Endothelial cell of umbilical vein (primary cell): Measurements from ENCODE around the gene IGF2BP2. TPM values are rescaled to one million over a fixed set of nuclear protein-coding genes. Genes with fewer than 3 reads are reported as not detected.

Experiments
- BruUV-seq: library from RNA; stranded (reverse); fragments of 400-500 nt; replicated peaks from 2 replicates; lab custom pipeline; 2021; lab: Mats Ljungman, UMichigan
- CTCF ChIA-PET: fragments of 300-600, 350-600 bp; sonication (Branson Sonifier 250); formaldehyde crosslinking; loops from one replicate; lab custom pipeline; 2021; ENCODE audit warnings: antibody characterized with exemption, inconsistent platforms; lab: Charles Lee
- POLR2A ChIA-PET: fragments of 300-600, 350-600 bp; sonication (Branson Sonifier 250); formaldehyde crosslinking; loops from one replicate; lab custom pipeline; 2021; ENCODE audit warnings: antibody characterized with exemption, inconsistent platforms; lab: Charles Lee
- DNase-seq: peaks from one replicate; pipeline ENCODE4 v3.0.0-alpha.2; 2011; ENCODE audit warnings: low read depth, low spot score
- FAIRE-seq: peaks from 2 replicates; lab custom pipeline; 2011; peaks lifted over from hg19 to GRCh38; lab: Jason Lieb, UNC
- H2AFZ ChIP-seq: 2 replicates; pipeline ENCODE4 v1.6.0; 2012; ENCODE audit warnings: low read depth, low read length, control low read depth, inconsistent platforms
- H3K27ac ChIP-seq: 2 replicates; pipeline ENCODE4 v1.5.1; 2011; ENCODE audit warnings: low read depth, mild to moderate bottlenecking, control low read depth, low read length, moderate library complexity; ENCODE audit not compliant: insufficient read depth
- H3K27me3 ChIP-seq, 2 experiments: 2 replicates each; pipeline versions ENCODE4 v1.6.0 to v1.6.1; 2011; ENCODE audit warnings: low read length in 2 of 2, mixed read lengths in 1 of 2; ENCODE audit not compliant: control insufficient read depth in 2 of 2, insufficient read depth in 2 of 2
- H3K36me3 ChIP-seq, 2 experiments: 2 replicates in 1 of 2; 3 replicates in 1 of 2; pipeline ENCODE4 v1.5.1; 2011; ENCODE audit warnings: low read length in 2 of 2, mild to moderate bottlenecking in 1 of 2, moderate library complexity in 1 of 2; ENCODE audit not compliant: control insufficient read depth in 2 of 2, insufficient read depth in 2 of 2; ENCODE audit errors: extremely low read depth in 1 of 2
- H3K4me1 ChIP-seq: 3 replicates; pipeline ENCODE4 v1.5.1; 2011; ENCODE audit warnings: mild to moderate bottlenecking, low read length; ENCODE audit not compliant: control insufficient read depth, insufficient read depth; ENCODE audit errors: extremely low read depth
- H3K4me2 ChIP-seq: 2 replicates; pipeline ENCODE4 v1.6.1; 2011; ENCODE audit warnings: low read length, control low read depth, mixed read lengths; ENCODE audit not compliant: insufficient read depth
- H3K4me3 ChIP-seq, 3 experiments: fragments of 200-600 bp in 1 of 3; sonication (generic), shearing (Covaris generic) in 1 of 3; replicated peaks in 1 of 3; 2 replicates each; pipeline ENCODE4 v1.5.1; 2011 to 2016; ENCODE audit warnings: control low read depth in 3 of 3, low read length in 3 of 3, mild to moderate bottlenecking in 2 of 3, inconsistent platforms in 1 of 3, low read depth in 1 of 3, moderate library complexity in 1 of 3; ENCODE audit not compliant: insufficient read depth in 1 of 3
- H3K79me2 ChIP-seq: 2 replicates; pipeline ENCODE4 v1.6.0; 2012; ENCODE audit warnings: low read length, inconsistent platforms; ENCODE audit not compliant: control insufficient read depth, insufficient read depth
- H3K9ac ChIP-seq: replicated peaks from 2 replicates; pipeline ENCODE3; 2011; ENCODE audit warnings: low read length, control low read depth; ENCODE audit not compliant: insufficient read depth; ENCODE audit errors: extremely low read depth
- H3K9me1 ChIP-seq: replicated peaks from 3 replicates; pipeline ENCODE4 v1.6.0; 2011; ENCODE audit warnings: mild to moderate bottlenecking, low read length; ENCODE audit not compliant: control insufficient read depth, insufficient read depth; ENCODE audit errors: extremely low read depth
- H3K9me3 ChIP-seq: replicated peaks from 2 replicates; pipeline ENCODE4 v1.5.1; 2012; ENCODE audit warnings: low read length, inconsistent platforms; ENCODE audit not compliant: control insufficient read depth, insufficient read depth
- H4K20me1 ChIP-seq: replicated peaks from 2 replicates; pipeline ENCODE3; 2011; ENCODE audit warnings: mild to moderate bottlenecking, low read length; ENCODE audit not compliant: control insufficient read depth, insufficient read depth; ENCODE audit errors: extremely low read depth
- CTCF ChIP-seq, 2 donors: IDR thresholded peaks; 1 replicate in 1 of 2; 2 replicates in 1 of 2; pipeline ENCODE4 v1.5.1; 2011; ENCODE audit warnings: low read length in 2 of 2, mild to moderate bottlenecking in 2 of 2, moderate library complexity in 2 of 2, control low read depth in 1 of 2, inconsistent platforms in 1 of 2, low read depth in 1 of 2; ENCODE audit not compliant: insufficient read depth in 1 of 2; ENCODE audit errors: extremely low read depth in 1 of 2
- FOS ChIP-seq: IDR thresholded peaks from 2 replicates; pipeline ENCODE4 v1.6.1; 2011; ENCODE audit warnings: mild to moderate bottlenecking, low read length, moderate library complexity, borderline replicate concordance; ENCODE audit not compliant: insufficient read depth
- GATA2 ChIP-seq: IDR thresholded peaks from 2 replicates; pipeline ENCODE4 v1.7.0; 2011; ENCODE audit warnings: low read depth, mild to moderate bottlenecking, moderate library complexity, mixed read lengths, low read length; ENCODE audit not compliant: insufficient read length, insufficient read depth
- JUN ChIP-seq: IDR thresholded peaks from 2 replicates; pipeline ENCODE4 v1.6.1; 2011; ENCODE audit warnings: borderline replicate concordance, low read depth; ENCODE audit not compliant: insufficient read length, insufficient read depth
- MAX ChIP-seq: IDR thresholded peaks from 2 replicates; pipeline ENCODE4 v1.6.1; 2011; ENCODE audit not compliant: insufficient read depth, insufficient read length
- MYC ChIP-seq: IDR thresholded peaks from one replicate; pipeline ENCODE4 v1.6.1; 2011; ENCODE audit warnings: mild to moderate bottlenecking, low read depth, low read length
- POLR2A ChIP-seq: IDR thresholded peaks from 2 replicates; pipeline ENCODE4 v1.6.1; 2012; ENCODE audit warnings: low read depth, mild to moderate bottlenecking, control low read depth, low read length
- POLR2AphosphoS5 ChIP-seq: IDR thresholded peaks from 2 replicates; pipeline ENCODE4 v1.6.1; 2012; ENCODE audit warnings: low read depth, mild to moderate bottlenecking, control low read depth, low read length, moderate library complexity; ENCODE audit not compliant: insufficient read depth
- dilution Hi-C: fragments of 300-500 bp; cut with MboI; formaldehyde crosslinking; loops from one replicate; pipeline ENCODE4 v1.15.0; 2019; ENCODE audit warnings: low sequenced_read_pairs; ENCODE audit not compliant: extremely low pct_ligation_motif_present
- intact Hi-C: fragments of 100-400 bp; cut with micrococcal nuclease; formaldehyde crosslinking; loops from one replicate; pipeline ENCODE4 v1.10.0; 2022
- polyA plus RNA-seq, 4 experiments: library from polyadenylated mRNA; depleted of rRNA in 3 of 4; stranded (reverse) in 3 of 4; unstranded in 1 of 4; fragments of >200 nt; gene quantifications; 2 replicates each; pipeline versions ENCODE4 v1.2.1 to v1.2.3, GENCODE V29; 2011 to 2012; ENCODE audit warnings: missing spikeins in 1 of 4
- total RNA-seq: library from RNA; stranded (reverse); gene quantifications from 2 replicates; pipeline ENCODE4 v1.2.3, GENCODE V29; 2021

IGF2BP2 gene
- total and polyA plus RNA-seq, 2 donors (not counting 3 experiments of a cell fraction or from before 2014, with no cell fraction given), result 10.7 to 130 TPM

- no peak for DNase-seq
- no TSS peak for BruUV-seq
These were observed 102.9 kb downstream of the IGF2BP2 start for GRCh38 chr3:185721970-185722369.

More at GRCh38 chr3:185721970-185722369, 102.9 kb downstream of the IGF2BP2 start:
- POLR2A ChIA-PET, result no interaction called here
- Histone ChIP-seq H3K36me3 (peaks cover 0 to 2% of the 10 kb centered on the region in 2 experiments), H3K9ac (no peak overlapping the region), H3K9me1 (no peaks in the 10 kb centered on the region), H3K4me3 (no peak overlapping the region), H4K20me1 (no peaks in the 10 kb centered on the region), H3K27me3 (no peaks in the 10 kb centered on the region), H2AFZ (no peak overlapping the region), H3K79me2 (peaks cover 88% of the 10 kb centered on the region), H3K9me3 (no peaks in the 10 kb centered on the region), H3K4me1 (peaks cover 20% of the 10 kb centered on the region), H3K4me2 (no peak overlapping the region), H3K27ac (no peak overlapping the region)
- intact Hi-C loops, result no loop called here
- CTCF ChIA-PET, result no interaction called here
- TF ChIP-seq POLR2AphosphoS5 (no peak), MYC (no peak), CTCF (IDR thresholded peaks at IDR 0.05; ENCODE audit: extremely low read depth in 1 of 2, insufficient read depth in 1 of 2, low read depth in 1 of 2, low read length in 2 of 2) (no peak), POLR2A (no peak), JUN (no peak), MAX (no peak), GATA2 (no peak), FOS (no peak)
- dilution Hi-C loops, result no loop called here
- FAIRE-seq, result no peak
